Stimulated activated memory B cell treated with anti-CD40 and anti-IgM and Interleukin-4, amounts not matched to agents 10 μg/mL and 1 μg/mL and 100 μg/mL, for 72 hours (primary cell): ENCODE data around the gene IL31.

ENCODE experiments used
- ATAC-seq: fragments of 150-1000 bp; cut with Tn5 transposase; 2 replicates; pipeline ENCODE4 v1.10.0; 2021
- H3K27ac Mint-ChIP-seq: one replicate; pipeline ENCODE4 v1.8.0; 2022; ENCODE audit warnings: mild to moderate bottlenecking, mixed read lengths
- H3K27me3 Mint-ChIP-seq: one replicate; pipeline ENCODE4 v1.8.0; 2022; ENCODE audit warnings: mixed read lengths
- H3K36me3 Mint-ChIP-seq: one replicate; pipeline ENCODE4 v1.8.0; 2022; ENCODE audit warnings: mixed read lengths
- H3K4me1 Mint-ChIP-seq: one replicate; pipeline ENCODE4 v1.8.0; 2022; ENCODE audit warnings: mixed read lengths
- H3K4me3 Mint-ChIP-seq: one replicate; pipeline ENCODE4 v1.8.0; 2022; ENCODE audit warnings: mild to moderate bottlenecking, moderate library complexity, mixed read lengths
- H3K9me3 Mint-ChIP-seq: one replicate; pipeline ENCODE4 v1.8.0; 2022; ENCODE audit warnings: mixed read lengths

IL31 gene

DNA sequence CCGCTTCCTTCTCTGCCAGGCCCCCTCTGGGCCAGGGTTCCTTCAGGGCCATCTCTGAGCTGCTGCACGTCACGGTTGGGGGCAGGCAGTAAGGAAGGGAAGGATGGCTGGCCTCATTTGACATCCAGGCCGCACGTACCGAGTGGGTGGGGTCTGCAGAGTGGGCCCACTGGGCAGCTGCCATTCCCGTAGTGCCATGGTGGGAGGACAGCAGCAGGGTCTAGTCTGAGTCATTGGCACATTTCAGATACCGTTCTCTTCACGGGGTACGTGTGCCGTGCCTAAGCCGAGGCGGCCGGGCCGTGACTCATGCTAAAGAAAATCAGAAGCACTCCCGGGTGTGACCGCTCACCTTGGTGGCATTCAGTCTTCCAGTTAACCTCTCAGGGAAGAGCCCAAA is 43.9 kb downstream of the IL31 start:
- Mint-ChIP-seq H3K27ac (no peak overlapping the region), H3K9me3 (no peaks in the 10 kb centered on the region), H3K27me3 (no peaks in the 10 kb centered on the region), H3K4me1 (peaks cover 6% of the 10 kb centered on the region), H3K4me3 (no peak overlapping the region), H3K36me3 (peaks cover 41% of the 10 kb centered on the region)
- no peak for ATAC-seq

DNA sequence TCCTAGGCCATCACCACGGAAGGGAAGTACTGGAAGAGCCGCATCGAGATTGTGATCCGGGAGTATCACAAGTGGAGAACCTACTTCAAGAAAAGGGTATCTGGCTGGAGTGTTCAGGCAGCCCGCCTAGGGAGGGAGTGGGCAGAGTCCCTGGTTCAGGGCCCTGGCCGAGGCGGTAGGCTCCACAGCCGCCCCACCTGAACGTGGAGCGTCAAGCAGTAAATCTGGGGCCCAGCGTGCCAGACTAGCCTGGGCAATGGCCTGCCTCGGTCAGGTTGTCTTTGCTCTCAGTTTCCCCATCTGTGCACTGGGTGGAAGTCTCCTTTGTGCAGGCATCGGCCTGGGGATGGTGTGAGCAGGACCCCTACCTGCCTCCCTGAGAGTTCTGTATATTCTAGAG is 44.9 kb downstream of the IL31 start:
- H3K9me3 Mint-ChIP-seq: no peaks in the 10 kb centered on the region
- H3K4me1 Mint-ChIP-seq: peaks cover 6% of the 10 kb centered on the region
- no peak overlapping the region for H3K27ac Mint-ChIP-seq
- H3K36me3 Mint-ChIP-seq: peaks cover 32% of the 10 kb centered on the region
- no peak for ATAC-seq
- no peaks in the 10 kb centered on the region for H3K27me3 Mint-ChIP-seq
- H3K4me3 Mint-ChIP-seq: no peak overlapping the region

DNA sequence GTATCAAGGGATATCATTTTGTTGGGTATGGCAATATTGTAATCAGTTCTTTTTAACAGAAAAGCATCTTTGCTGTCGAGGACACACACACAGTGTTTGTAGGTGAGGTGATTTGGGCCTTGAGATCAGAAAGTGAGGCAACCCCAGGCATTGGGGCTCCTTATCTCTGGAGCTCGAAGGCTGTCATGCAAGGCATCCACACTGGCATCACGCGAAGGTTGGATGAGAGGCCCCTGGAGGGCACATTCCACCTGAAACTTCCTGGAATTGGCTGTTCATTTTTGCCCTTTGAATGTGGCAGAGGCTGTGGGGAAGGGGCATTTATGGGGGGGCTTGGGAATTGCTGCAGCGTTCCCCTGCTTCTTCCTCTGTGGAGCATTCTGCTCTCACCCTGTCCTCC is 45.5 kb downstream of the IL31 start:
- Mint-ChIP-seq H3K9me3 (no peaks in the 10 kb centered on the region), H3K27ac (no peak overlapping the region), H3K4me1 (peaks cover 11% of the 10 kb centered on the region), H3K4me3 (no peak overlapping the region), H3K27me3 (no peaks in the 10 kb centered on the region), H3K36me3 (peaks cover 26% of the 10 kb centered on the region)
- no peak for ATAC-seq

DNA sequence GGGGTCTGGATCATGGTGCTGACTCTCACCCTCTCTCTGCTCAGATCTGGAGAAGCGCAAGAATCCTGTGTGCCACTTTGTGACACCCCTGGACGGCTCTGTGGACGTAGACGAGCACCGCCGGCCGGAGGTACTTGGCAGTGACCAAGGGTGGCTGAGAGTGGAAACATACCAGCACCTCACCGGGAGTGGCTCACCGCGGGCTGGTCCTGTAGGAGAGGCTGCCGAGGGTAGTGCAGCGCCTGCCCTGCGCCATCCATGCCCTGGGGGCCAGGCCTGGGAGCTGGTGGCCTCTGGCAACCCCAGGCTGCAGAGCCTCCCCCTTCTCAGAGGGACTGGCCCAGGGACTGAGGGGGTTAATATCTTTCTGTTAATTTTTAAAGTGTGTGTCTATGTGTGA is 46.2 kb downstream of the IL31 start:
- ATAC-seq: no peak
- H3K9me3 Mint-ChIP-seq: no peaks in the 10 kb centered on the region
- H3K27ac Mint-ChIP-seq: no peak overlapping the region
- peaks cover 17% of the 10 kb centered on the region for H3K4me1 Mint-ChIP-seq
- H3K36me3 Mint-ChIP-seq: peaks cover 19% of the 10 kb centered on the region
- H3K4me3 Mint-ChIP-seq: no peak overlapping the region
- no peaks in the 10 kb centered on the region for H3K27me3 Mint-ChIP-seq

DNA sequence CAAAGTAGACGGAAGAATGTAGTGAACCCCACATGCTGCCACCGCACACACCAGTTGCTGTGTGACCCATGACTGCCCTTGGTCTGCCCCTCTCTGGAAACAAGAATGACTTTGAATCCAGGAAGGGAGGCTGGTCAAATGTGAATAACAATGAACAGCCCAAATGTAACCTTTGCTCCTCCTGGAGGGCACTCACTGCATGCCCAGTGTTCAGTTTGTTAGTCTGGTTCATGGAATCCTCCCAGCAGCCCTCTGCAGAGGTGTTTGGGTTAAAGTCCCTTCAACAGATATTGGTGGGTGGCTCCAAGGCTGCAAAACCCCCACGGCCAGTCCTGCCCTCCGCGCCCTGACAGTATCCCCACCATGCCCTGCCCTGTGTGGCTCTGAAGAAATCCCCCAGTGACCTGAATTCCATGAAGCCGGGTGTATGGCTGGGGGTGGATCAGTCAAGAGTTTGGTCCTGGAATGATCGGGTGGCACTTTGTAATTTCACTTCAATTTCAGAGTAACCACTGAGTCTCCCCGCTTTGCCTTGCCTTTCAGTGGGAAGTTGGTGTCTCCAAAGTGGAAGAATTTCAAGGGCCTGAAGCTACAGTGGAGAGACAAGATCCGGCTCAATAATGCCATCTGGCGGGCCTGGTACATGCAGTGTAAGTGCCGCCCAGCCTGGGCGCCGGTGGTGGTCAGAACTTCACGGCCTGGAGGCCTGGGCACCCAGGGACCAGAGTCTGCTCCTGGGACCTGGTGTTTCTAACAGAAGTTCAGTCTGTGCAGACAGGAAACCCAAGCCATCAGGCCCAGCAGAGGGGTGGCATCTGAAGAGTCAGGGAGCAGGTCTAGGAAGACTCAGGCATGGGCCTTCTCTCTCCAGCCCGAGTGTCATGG is 47.1 kb downstream of the IL31 start:
- no peak overlapping the region for H3K27ac Mint-ChIP-seq
- peaks cover 14% of the 10 kb centered on the region for H3K36me3 Mint-ChIP-seq
- H3K27me3 Mint-ChIP-seq: no peaks in the 10 kb centered on the region
- ATAC-seq: no peak
- H3K9me3 Mint-ChIP-seq: no peaks in the 10 kb centered on the region
- no peak overlapping the region for H3K4me3 Mint-ChIP-seq
- peaks cover 20% of the 10 kb centered on the region for H3K4me1 Mint-ChIP-seq

DNA sequence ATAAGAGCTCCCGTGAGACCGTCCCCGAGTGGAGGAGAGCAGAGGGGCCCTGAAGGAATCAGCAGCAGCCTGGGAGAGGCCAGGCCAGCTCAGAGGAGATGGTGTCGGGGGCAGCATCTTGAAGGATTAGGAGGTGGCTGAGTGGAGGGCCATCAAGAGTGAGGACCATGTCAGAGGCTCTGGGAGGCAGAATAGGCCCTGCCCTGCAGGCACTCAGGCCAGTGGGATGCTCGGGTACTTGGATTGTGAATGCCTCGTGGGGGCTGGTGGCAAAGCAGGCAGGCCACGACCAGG is 47.7 kb downstream of the IL31 start:
- Mint-ChIP-seq H3K27me3 (no peaks in the 10 kb centered on the region), H3K27ac (no peak overlapping the region), H3K9me3 (no peaks in the 10 kb centered on the region), H3K4me3 (no peak overlapping the region), H3K4me1 (peaks cover 27% of the 10 kb centered on the region), H3K36me3 (peaks cover 13% of the 10 kb centered on the region)
- no peak for ATAC-seq

DNA sequence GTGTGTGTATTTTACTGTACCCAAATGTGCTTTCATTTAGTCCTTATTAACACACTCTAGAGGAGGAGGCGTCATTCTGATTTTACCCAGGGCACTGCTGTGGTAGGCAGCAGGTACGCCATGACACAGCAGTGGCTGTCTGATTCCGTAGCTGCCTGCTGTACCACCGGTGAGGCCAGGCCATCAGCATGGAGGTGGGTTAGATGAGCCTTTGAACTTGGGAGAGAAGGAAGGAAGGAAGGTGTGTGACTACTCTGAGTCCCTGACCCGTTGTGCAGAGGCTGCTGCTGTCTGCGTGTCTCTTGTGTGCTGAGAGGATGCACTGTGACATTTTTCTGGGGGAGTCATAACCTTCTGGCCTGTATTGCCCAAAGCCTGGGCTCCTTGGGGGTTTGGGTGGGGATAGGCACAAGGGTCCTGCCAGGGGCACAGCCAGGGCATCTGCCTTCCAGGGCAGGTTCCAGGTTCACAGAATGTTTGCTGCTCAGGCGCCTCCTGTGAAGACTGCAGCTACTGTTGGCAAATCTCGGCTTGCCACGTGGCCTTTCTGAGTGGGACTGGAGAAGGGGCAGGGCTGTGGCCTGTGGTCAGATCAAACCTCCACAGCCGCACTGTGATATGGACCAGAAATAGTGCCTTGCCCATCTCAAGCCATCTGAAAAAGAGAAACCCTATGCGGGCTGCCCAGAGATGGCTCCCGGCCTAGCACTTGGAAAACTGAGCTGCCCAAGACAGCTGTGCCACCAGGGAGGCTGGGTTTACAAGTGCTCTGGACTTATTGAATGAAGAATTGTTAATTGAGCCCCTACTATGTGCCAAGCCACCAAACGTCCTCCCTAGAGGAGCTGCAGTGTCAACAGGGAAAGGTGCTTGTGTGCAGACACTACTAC is 48.3 kb downstream of the IL31 start:
- peaks cover 13% of the 10 kb centered on the region for H3K36me3 Mint-ChIP-seq
- no peaks in the 10 kb centered on the region for H3K27me3 Mint-ChIP-seq
- H3K27ac Mint-ChIP-seq: no peak overlapping the region
- H3K4me3 Mint-ChIP-seq: no peak overlapping the region
- ATAC-seq: no peak
- no peaks in the 10 kb centered on the region for H3K9me3 Mint-ChIP-seq
- H3K4me1 Mint-ChIP-seq: peaks cover 27% of the 10 kb centered on the region

DNA sequence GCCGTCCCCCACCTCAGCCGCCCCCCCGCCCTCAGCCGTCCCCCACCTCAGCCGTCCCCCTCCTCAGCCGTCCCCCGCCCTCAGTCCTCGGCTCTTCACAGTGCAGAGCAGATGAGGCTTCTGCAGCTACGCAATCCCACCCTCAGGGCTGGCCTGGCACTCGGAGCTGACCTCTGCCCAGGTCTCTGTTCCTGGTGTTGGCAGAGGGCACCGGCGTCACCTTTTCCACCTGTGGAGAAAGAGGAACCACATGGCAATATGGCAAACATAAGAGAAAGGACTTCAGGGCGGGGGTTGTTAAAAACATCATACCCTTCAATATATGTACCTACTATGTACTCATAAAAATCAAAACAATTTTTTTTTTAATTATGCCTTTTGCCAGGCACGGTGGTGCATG is 49.7 kb downstream of the IL31 start:
- H3K27ac Mint-ChIP-seq: no peak overlapping the region
- H3K36me3 Mint-ChIP-seq: peaks cover 8% of the 10 kb centered on the region
- peaks cover 33% of the 10 kb centered on the region for H3K4me1 Mint-ChIP-seq
- H3K27me3 Mint-ChIP-seq: no peaks in the 10 kb centered on the region
- ATAC-seq: no peak
- H3K4me3 Mint-ChIP-seq: no peak overlapping the region
- H3K9me3 Mint-ChIP-seq: no peaks in the 10 kb centered on the region

DNA sequence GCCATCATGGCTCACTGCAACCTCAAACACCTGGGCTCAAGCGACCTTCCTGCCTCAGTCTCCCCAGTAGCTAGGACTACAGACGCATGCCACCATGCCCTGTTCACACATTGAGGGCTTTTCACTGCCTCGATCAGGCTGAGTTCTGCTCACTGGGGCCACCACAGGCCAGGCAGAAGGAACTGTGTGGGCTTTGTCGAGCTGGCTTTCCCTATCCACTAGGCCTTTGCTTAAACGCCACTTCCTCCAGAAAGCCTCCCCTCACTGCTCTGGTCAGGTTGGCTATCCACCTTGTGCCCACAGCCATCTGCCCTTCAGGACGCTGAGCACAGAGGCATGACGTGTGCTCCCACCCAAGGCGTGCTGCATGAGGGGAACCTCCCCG is 50.3 kb downstream of the IL31 start:
- Mint-ChIP-seq H3K27ac (peak overlapping the region; percentile 13), H3K4me1 (peaks cover 33% of the 10 kb centered on the region), H3K4me3 (no peak overlapping the region), H3K27me3 (no peaks in the 10 kb centered on the region), H3K36me3 (peaks cover 8% of the 10 kb centered on the region), H3K9me3 (no peaks in the 10 kb centered on the region)
- no peak for ATAC-seq

DNA sequence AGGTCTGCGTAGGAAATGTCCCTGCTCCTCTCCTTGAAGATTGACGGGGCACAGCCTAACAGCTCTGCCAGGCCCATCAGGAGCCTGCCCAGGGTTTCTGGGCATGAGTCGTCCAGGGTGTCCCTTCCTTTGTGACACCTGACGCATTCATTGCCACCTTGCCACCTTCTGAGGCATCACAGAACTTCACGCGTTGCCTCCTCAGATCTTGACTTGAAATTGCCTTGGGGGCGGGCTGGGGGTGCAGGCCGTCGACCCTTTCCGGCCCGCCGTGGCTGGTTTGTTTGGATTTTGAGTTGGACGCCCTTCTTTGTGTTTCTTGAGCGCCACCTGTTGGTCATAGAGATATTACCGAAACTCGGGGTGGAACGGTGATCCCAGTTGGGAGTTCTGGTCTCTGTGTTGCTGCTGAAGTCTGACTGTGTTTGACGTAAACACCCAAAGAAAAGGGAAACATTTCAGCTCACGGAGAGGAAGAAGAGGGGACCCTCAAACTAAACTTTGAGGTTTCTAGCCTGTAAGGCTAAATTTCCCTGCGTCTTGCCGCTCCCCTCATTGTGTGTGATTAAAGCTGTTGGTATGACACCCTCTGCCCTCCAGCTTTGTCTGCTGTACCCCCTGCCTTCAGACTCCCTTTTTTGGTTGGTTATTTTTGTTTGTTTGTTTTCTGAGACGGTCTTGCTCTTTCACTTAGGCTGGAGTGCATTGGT is 50.8 kb downstream of the IL31 start:
- no peaks in the 10 kb centered on the region for H3K9me3 Mint-ChIP-seq
- peaks cover 33% of the 10 kb centered on the region for H3K4me1 Mint-ChIP-seq
- H3K4me3 Mint-ChIP-seq: peak overlapping the region; percentile 24
- peaks cover 6% of the 10 kb centered on the region for H3K36me3 Mint-ChIP-seq
- no peaks in the 10 kb centered on the region for H3K27me3 Mint-ChIP-seq
- peak overlapping the region; percentile 13 for H3K27ac Mint-ChIP-seq
- no peak for ATAC-seq
